GM19043 (cell line): ENCODE results near the gene FRRS1L.
"Not testable (repeated sequence)": the region's sequence is repeated elsewhere in the genome, so short reads cannot be mapped to it uniquely, and the experiment has no call there.

Source experiments
- ATAC-seq: cut with Tn5 transposase; IDR thresholded peaks from one replicate; pipeline ENCODE4 v1.9.1; 2021; ENCODE audit warnings: low read depth; ENCODE audit not compliant: unreplicated experiment

The FRRS1L gene

DNA sequence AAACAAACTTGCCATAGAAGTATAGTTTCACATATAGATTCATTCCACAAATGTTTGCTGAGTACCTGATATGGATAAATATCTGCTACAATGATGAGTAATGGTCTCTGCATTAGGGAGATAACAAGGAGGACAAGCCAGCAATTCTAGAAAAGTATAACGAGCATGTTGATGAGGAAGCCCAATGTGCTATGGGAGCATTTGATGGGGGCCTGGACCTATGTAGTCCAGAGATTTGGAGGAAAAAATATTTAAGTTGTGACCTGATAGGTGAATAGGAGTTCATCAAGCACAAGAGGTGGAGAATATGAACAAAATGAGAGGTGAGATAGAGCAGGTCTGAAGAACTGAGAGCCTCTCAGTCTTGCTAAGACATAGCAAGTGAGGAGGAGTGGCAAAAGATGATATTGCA lies 32.9 kb downstream of the FRRS1L start:
- no peak for ATAC-seq

- ATAC-seq = no peak
These were observed 33.5 kb downstream of the FRRS1L start for GRCh38 chr9:109133533-109133932.

DNA sequence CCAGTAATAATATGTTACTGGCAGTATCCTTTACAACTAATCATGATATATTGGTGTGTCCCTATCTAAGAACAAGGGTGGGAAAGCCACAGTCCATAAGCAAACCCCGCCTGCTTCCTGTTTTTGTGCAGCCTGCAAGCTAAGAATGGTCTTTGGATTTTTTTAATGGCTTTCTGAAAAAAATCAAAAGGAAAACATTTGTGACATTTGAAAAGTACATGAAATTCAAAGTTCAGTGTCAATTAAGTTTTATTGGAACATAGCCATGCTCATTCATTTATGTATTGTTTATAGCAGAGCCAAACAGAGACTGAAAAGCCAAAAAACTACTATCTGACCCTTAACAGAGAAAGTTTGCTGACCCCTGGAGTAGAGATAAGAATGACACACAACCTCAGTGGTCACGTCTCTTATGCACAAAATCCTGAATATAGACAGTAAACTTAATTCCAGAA lies 34.5 kb downstream of the FRRS1L start:
- ATAC-seq = no peak

- ATAC-seq = no peak
These were observed 37.4 kb downstream of the FRRS1L start for GRCh38 chr9:109129470-109130197.

GRCh38 chr9:109126671-109127070 lies 40.4 kb downstream of the FRRS1L start:
- ATAC-seq = not testable (repeated sequence)

DNA sequence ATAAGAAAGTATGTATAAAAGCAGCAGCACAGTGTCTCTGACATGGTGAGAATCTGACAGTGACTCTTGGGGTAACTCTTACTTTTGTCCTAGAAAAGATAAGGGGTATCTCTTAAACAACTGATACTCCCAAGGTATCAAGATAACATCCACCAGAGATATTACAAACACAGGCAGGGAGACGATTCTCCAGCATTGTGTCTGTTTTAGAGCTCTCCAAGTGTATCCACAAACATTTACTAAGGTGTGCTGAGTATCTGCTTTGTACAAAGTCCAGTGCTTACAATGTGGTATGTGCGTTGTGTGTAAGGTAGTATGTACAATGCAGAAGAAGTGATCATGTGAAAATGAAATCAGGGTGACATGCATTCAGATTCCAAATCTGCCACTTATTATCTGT lies 42.9 kb downstream of the FRRS1L start:
- no peak for ATAC-seq

GRCh38 chr9:109122726-109123621 lies 44.1 kb downstream of the FRRS1L start:
- peak; percentile 26 for ATAC-seq

GRCh38 chr9:109121232-109121796 lies 45.7 kb downstream of the FRRS1L start:
- no peak for ATAC-seq

DNA sequence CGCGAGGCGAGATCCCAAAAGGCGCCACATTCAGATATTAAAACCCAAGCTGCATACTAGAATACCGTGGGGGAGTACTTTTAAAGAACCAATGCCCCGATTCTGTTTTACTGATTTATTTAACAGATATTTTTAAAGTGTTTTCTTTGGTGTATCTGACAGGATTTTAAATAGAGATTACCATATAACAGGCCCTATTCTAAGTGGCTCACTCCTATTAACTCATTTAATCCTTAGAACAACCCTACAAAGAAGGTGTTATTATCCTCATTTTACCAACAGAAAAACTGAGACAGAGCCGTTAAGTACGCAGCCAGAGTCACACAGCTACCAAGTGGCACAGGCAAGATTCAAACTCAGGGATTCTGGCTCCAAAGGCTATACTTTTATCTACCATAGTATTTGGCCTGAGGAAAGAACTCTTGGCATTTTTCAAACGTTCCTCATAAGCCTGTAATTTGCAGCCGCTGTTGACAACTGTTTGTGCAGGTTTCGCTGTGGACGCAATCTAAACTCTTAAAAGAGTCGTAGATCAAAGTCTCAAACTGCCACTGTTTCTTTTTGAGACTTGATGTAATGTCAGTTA lies 46.8 kb downstream of the FRRS1L start:
- no peak for ATAC-seq

GRCh38 chr9:109119439-109120203 lies 47.4 kb downstream of the FRRS1L start, which contains the start of gene TMEM245:
Gene TMEM245, minus strand, starts transcription at chr9:109119947. Its CDS starts 34 bp downstream, at chr9:109119913.
- peak; percentile 84 for ATAC-seq

DNA sequence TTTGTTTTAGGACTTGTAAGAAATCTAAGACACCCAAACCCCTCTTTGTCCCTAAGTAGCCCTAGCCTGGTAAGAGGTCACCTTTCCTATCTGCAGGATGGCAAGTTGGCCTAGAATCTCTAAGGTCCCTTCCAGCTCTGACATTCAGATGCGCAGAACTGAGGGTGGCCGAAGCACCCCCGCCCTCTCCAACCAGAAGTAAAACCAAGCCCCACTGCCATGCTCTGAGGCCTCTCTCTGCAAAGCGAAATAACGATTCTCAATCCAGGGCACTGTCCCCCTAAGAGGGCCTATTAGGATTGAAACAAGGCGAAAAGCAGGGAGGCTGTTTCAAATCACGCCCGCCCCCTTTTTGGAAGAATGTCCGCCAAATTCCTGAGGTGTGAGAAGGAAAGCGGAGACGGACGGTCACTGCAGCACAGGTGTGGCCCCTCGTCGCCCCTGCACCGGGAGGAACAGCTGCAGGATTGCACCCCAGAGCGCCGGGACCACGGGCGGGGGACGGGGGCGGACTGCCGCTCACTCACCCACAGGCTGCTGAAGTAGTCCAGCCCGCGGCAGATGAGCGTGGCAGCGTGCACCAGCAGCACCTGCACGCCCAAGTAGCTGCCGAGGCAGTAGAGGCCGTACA lies 48.1 kb downstream of the FRRS1L start:
- no peak for ATAC-seq

GRCh38 chr9:109117856-109118807 lies 48.9 kb downstream of the FRRS1L start:
- ATAC-seq = no peak

- ATAC-seq = no peak
These were observed 51.0 kb downstream of the FRRS1L start for GRCh38 chr9:109115931-109116526.

GRCh38 chr9:109114670-109115069 lies 52.4 kb downstream of the FRRS1L start:
- ATAC-seq = no peak

GRCh38 chr9:109113892-109114609 lies 53.0 kb downstream of the FRRS1L start:
- ATAC-seq = no peak

GRCh38 chr9:109113254-109113653 lies 53.8 kb downstream of the FRRS1L start:
- no peak for ATAC-seq

DNA sequence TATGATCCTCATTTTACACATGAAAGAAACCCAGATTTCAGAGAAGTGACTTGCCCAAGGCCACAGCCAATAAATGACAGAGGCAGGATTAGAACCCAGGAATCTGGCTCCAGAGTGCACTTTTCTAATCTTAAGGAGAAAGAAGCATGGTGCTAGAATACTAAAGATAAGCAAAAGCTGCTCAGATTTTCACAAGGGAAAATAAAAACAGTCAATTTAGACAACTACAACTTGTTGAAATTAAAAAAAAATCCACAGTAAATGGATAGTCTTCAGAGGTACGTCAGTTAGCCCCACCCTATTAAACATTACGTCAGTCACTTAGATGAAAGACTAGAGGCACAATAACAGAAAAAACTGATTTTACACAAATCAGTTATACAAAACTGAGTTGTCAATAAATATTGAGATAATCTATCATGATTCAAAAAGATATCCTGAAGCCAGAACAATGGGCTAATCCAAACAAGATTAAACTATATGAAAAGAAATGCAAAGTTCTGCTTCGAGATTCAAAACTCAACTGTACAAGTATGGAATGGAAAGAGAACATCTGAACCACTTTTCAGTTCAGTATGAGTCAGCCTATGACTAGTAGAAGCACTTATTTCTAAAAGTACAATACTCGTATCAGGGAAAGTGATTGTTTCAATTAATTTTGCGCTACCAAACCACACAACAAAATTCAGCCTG lies 56.6 kb downstream of the FRRS1L start:
- peak; percentile 66 for ATAC-seq
